ENCODE results near the gene USP46.

Gene USP46

GRCh38 chr4:52670121-52670520, 11.0 kb upstream of the USP46 start:
- Mint-ChIP-seq H3K27ac (no peak overlapping the region), H3K36me3 (no peaks in the 10 kb centered on the region), H3K4me3 (no peak overlapping the region), H3K4me1 (no peaks in the 10 kb centered on the region), H3K9me3 (no peaks in the 10 kb centered on the region), H3K27me3 (peaks cover 24% of the 10 kb centered on the region)
- CTCF ChIA-PET: no interaction called here
- DNase-seq: no peak

- Mint-ChIP-seq H3K27ac (no peak overlapping the region), H3K9me3 (peaks cover 2% of the 10 kb centered on the region), H3K4me1 (peaks cover 2% of the 10 kb centered on the region), H3K27me3 (peaks cover 47% of the 10 kb centered on the region), H3K4me3 (no peak overlapping the region), H3K36me3 (peaks cover 6% of the 10 kb centered on the region)
- no peak for DNase-seq
- CTCF ChIA-PET: interaction anchor here (1.2 to 3.1 kb wide), 3 partner anchors 120 to 319 kb away, joined by 3 to 12 read pairs (median 5); no protein-coding TSS in a partner anchor
Measured at GRCh38 chr4:52665592-52665991, 6.5 kb upstream of the USP46 start.

- CTCF ChIA-PET: interaction anchor here (1.2 to 3.1 kb wide), 3 partner anchors 119 to 320 kb away, joined by 3 to 12 read pairs (median 5); no protein-coding TSS in a partner anchor
- no peak overlapping the region for H3K4me3 Mint-ChIP-seq
- peaks cover 7% of the 10 kb centered on the region for H3K4me1 Mint-ChIP-seq
- peaks cover 58% of the 10 kb centered on the region for H3K27me3 Mint-ChIP-seq
- no peak overlapping the region for H3K27ac Mint-ChIP-seq
- peaks cover 2% of the 10 kb centered on the region for H3K9me3 Mint-ChIP-seq
- DNase-seq: no peak
- peaks cover 10% of the 10 kb centered on the region for H3K36me3 Mint-ChIP-seq
Measured at GRCh38 chr4:52664479-52664878, 5.4 kb upstream of the USP46 start.

GRCh38 chr4:52661966-52662690, 3.0 kb upstream of the USP46 start:
- Mint-ChIP-seq H3K36me3 (peaks cover 10% of the 10 kb centered on the region), H3K9me3 (peaks cover 2% of the 10 kb centered on the region), H3K4me3 (no peak overlapping the region), H3K27me3 (peaks cover 55% of the 10 kb centered on the region), H3K4me1 (peaks cover 14% of the 10 kb centered on the region), H3K27ac (no peak overlapping the region)
- DNase-seq: no peak
- CTCF ChIA-PET: interaction anchor here (0.8 kb wide), 1 partner anchor 49 kb away, joined by 4 read pairs; no protein-coding TSS in a partner anchor

GRCh38 chr4:52660643-52661042, 1.5 kb upstream of the USP46 start:
- no peak for DNase-seq
- Mint-ChIP-seq H3K4me1 (peaks cover 17% of the 10 kb centered on the region), H3K27me3 (peaks cover 50% of the 10 kb centered on the region), H3K4me3 (peak overlapping the region; percentile 83), H3K9me3 (peaks cover 2% of the 10 kb centered on the region), H3K36me3 (peaks cover 13% of the 10 kb centered on the region), H3K27ac (no peak overlapping the region)
- CTCF ChIA-PET: no interaction called here

- CTCF ChIA-PET: no interaction called here
- Mint-ChIP-seq H3K4me3 (peak overlapping the region; percentile 83), H3K9me3 (peaks cover 2% of the 10 kb centered on the region), H3K27ac (peak overlapping the region; percentile 25), H3K27me3 (peaks cover 50% of the 10 kb centered on the region), H3K36me3 (peaks cover 13% of the 10 kb centered on the region), H3K4me1 (peaks cover 17% of the 10 kb centered on the region)
- DNase-seq: peak; percentile 31
Measured at GRCh38 chr4:52659722-52660261, 691 bp upstream of the USP46 start.

- no peak for DNase-seq
- Mint-ChIP-seq H3K4me1 (peaks cover 17% of the 10 kb centered on the region), H3K27me3 (peaks cover 43% of the 10 kb centered on the region), H3K4me3 (peak overlapping the region; percentile 81), H3K9me3 (peaks cover 2% of the 10 kb centered on the region), H3K36me3 (peaks cover 13% of the 10 kb centered on the region), H3K27ac (peak overlapping the region; percentile 35)
- CTCF ChIA-PET: interaction anchor here (0.6 to 1.3 kb wide), 3 partner anchors 111 to 323 kb away, joined by 3 to 4 read pairs (median 3); no protein-coding TSS in a partner anchor
Measured at GRCh38 chr4:52658641-52659000, 480 bp downstream of the USP46 start.

GRCh38 chr4:52657618-52658501, 1.2 kb downstream of the USP46 start:
- Mint-ChIP-seq H3K27ac (peak overlapping the region; percentile 35), H3K36me3 (peaks cover 13% of the 10 kb centered on the region), H3K27me3 (peaks cover 38% of the 10 kb centered on the region), H3K4me3 (peak overlapping the region; percentile 69), H3K4me1 (peaks cover 18% of the 10 kb centered on the region), H3K9me3 (peaks cover 2% of the 10 kb centered on the region)
- DNase-seq: no peak
- CTCF ChIA-PET: interaction anchor here (0.6 to 1.3 kb wide), 3 partner anchors 111 to 324 kb away, joined by 3 to 4 read pairs (median 3); no protein-coding TSS in a partner anchor

GRCh38 chr4:52657292-52657617, 1.8 kb downstream of the USP46 start:
- Mint-ChIP-seq H3K9me3 (no peaks in the 10 kb centered on the region), H3K27me3 (peaks cover 35% of the 10 kb centered on the region), H3K36me3 (peaks cover 13% of the 10 kb centered on the region), H3K4me1 (peaks cover 21% of the 10 kb centered on the region), H3K4me3 (peak overlapping the region; percentile 24), H3K27ac (no peak overlapping the region)
- CTCF ChIA-PET: no interaction called here
- DNase-seq: no peak

GRCh38 chr4:52655506-52655905, 3.6 kb downstream of the USP46 start:
- CTCF ChIA-PET: no interaction called here
- Mint-ChIP-seq H3K36me3 (peaks cover 13% of the 10 kb centered on the region), H3K27ac (no peak overlapping the region), H3K4me3 (no peak overlapping the region), H3K9me3 (no peaks in the 10 kb centered on the region), H3K27me3 (peaks cover 26% of the 10 kb centered on the region), H3K4me1 (peaks cover 28% of the 10 kb centered on the region)
- no peak for DNase-seq

- DNase-seq: no peak
- Mint-ChIP-seq H3K27ac (peak overlapping the region; percentile 6), H3K27me3 (peaks cover 1% of the 10 kb centered on the region), H3K9me3 (peaks cover 3% of the 10 kb centered on the region), H3K4me1 (peaks cover 22% of the 10 kb centered on the region), H3K36me3 (peaks cover 12% of the 10 kb centered on the region), H3K4me3 (no peak overlapping the region)
- CTCF ChIA-PET: no interaction called here
Measured at GRCh38 chr4:52651996-52652672, 7.0 kb downstream of the USP46 start.

- Mint-ChIP-seq H3K9me3 (peaks cover 3% of the 10 kb centered on the region), H3K27me3 (no peaks in the 10 kb centered on the region)
- CTCF ChIA-PET: no interaction called here
Measured at GRCh38 chr4:52648836-52649235, 10.3 kb downstream of the USP46 start.

GRCh38 chr4:52646741-52647140, 12.4 kb downstream of the USP46 start:
- H3K4me1 Mint-ChIP-seq: peaks cover 13% of the 10 kb centered on the region
- peaks cover 5% of the 10 kb centered on the region for H3K36me3 Mint-ChIP-seq
- peaks cover 3% of the 10 kb centered on the region for H3K9me3 Mint-ChIP-seq

More at GRCh38 chr4:52648836-52649235, 10.3 kb downstream of the USP46 start:
- Mint-ChIP-seq H3K36me3 (peaks cover 10% of the 10 kb centered on the region), H3K4me3 (no peak overlapping the region), H3K27ac (no peak overlapping the region), H3K4me1 (peaks cover 20% of the 10 kb centered on the region)
- no peak for DNase-seq

GRCh38 chr4:52646096-52646495, 13.0 kb downstream of the USP46 start:
- peaks cover 8% of the 10 kb centered on the region for H3K4me1 Mint-ChIP-seq
- no peak for DNase-seq
- H3K36me3 Mint-ChIP-seq: peaks cover 4% of the 10 kb centered on the region
- no peak overlapping the region for H3K27ac Mint-ChIP-seq
- CTCF ChIA-PET: no interaction called here
- no peaks in the 10 kb centered on the region for H3K27me3 Mint-ChIP-seq
- H3K9me3 Mint-ChIP-seq: peaks cover 3% of the 10 kb centered on the region
- no peak overlapping the region for H3K4me3 Mint-ChIP-seq

More at GRCh38 chr4:52646741-52647140, 12.4 kb downstream of the USP46 start:
- CTCF ChIA-PET: no interaction called here
- DNase-seq: no peak
- Mint-ChIP-seq H3K27ac (no peak overlapping the region), H3K4me3 (no peak overlapping the region), H3K27me3 (no peaks in the 10 kb centered on the region)
